HG03159 (cell line): ENCODE measurements around the gene MAGEA2B.
"Not testable (repeated sequence)": the region's sequence is repeated elsewhere in the genome, so short reads cannot be mapped to it uniquely, and the experiment has no call there.

Experiments used
- ATAC-seq: cut with Tn5 transposase; IDR thresholded peaks from one replicate; pipeline ENCODE4 v1.9.1; 2021; ENCODE audit warnings: mild to moderate bottlenecking, moderate library complexity; ENCODE audit not compliant: unreplicated experiment

MAGEA2B gene

GRCh38 chrX:152713815-152714787 is at the start of gene MAGEA2B:
TSS of gene MAGEA2B (plus strand) at chrX:152714628. CDS start at chrX:152717107, 2,479 bp downstream.
- ATAC-seq, result not testable (repeated sequence)

GRCh38 chrX:152674135-152674534 is 40.3 kb upstream of the MAGEA2B start:
- ATAC-seq, result no peak

GRCh38 chrX:152674652-152675051 is 39.8 kb upstream of the MAGEA2B start:
- ATAC-seq, result not testable (repeated sequence)

GRCh38 chrX:152681012-152681411 is 33.4 kb upstream of the MAGEA2B start:
- ATAC-seq, result peak; percentile 96

GRCh38 chrX:152697952-152698931 is 16.2 kb upstream of the MAGEA2B start, which contains the start of gene MAGEA3:
TSS of gene MAGEA3 (plus strand) at chrX:152698794. CDS start at chrX:152700833, 2,039 bp downstream.
- not testable (repeated sequence) for ATAC-seq

- not testable (repeated sequence) for ATAC-seq
These were observed 14.0 kb upstream of the MAGEA2B start for GRCh38 chrX:152700390-152700789.

GRCh38 chrX:152706500-152706899 is 7.9 kb upstream of the MAGEA2B start:
- not testable (repeated sequence) for ATAC-seq

GRCh38 chrX:152709173-152709572 is 5.3 kb upstream of the MAGEA2B start, which contains the start of gene CSAG2:
TSS of gene CSAG2 (minus strand) at chrX:152709273. CDS start at chrX:152709112, 161 bp downstream.
- not testable (repeated sequence) for ATAC-seq

- not testable (repeated sequence) for ATAC-seq
These were observed 1.2 kb upstream of the MAGEA2B start for GRCh38 chrX:152713195-152713594.

GRCh38 chrX:152725409-152725808 is 11.0 kb downstream of the MAGEA2B start:
- no peak for ATAC-seq

- ATAC-seq, result no peak
These were observed 19.0 kb downstream of the MAGEA2B start, which contains the start of the genes CSAG1 and MAGEA12 for GRCh38 chrX:152733261-152733975. TSS of gene CSAG1 (minus strand) at chrX:152733721. CDS start at chrX:152732460, 1,261 bp downstream. TSS of gene MAGEA12 (plus strand) at chrX:152733757. CDS start at chrX:152736162, 2,405 bp downstream.

GRCh38 chrX:152734143-152734858 is 19.9 kb downstream of the MAGEA2B start:
- not testable (repeated sequence) for ATAC-seq

- ATAC-seq, result no peak
These were observed 20.7 kb downstream of the MAGEA2B start for GRCh38 chrX:152735101-152735500.

- no peak for ATAC-seq
These were observed 21.6 kb downstream of the MAGEA2B start for GRCh38 chrX:152735860-152736511.

- ATAC-seq, result not testable (repeated sequence)
These were observed 22.1 kb downstream of the MAGEA2B start for GRCh38 chrX:152736528-152736927.

GRCh38 chrX:152738560-152738959 is 24.1 kb downstream of the MAGEA2B start:
- ATAC-seq, result no peak

GRCh38 chrX:152753686-152754650 is 39.5 kb downstream of the MAGEA2B start, which contains the start of gene MAGEA2:
TSS of gene MAGEA2 (minus strand) at chrX:152753842. CDS start at chrX:152751363, 2,479 bp downstream.
- not testable (repeated sequence) for ATAC-seq
